Lung (tissue), 12 donors: Measurements from ENCODE around the gene PCDHGA2. TPM values are rescaled to one million over a fixed set of nuclear protein-coding genes. Genes with fewer than 3 reads are reported as not detected.
"Not testable (repeated sequence)": the region's sequence is repeated elsewhere in the genome, so short reads cannot be mapped to it uniquely, and the experiment has no call there.

Experiments
- ATAC-seq: fragments of 200-7000 bp; cut with Tn5 transposase; one replicate; pipeline ENCODE4 v1.9.1; 2020; ENCODE audit warnings: moderate number of reproducible peaks; ENCODE audit not compliant: insufficient read depth, low FRiP score
- DNase-seq, 3 donors: peaks; one replicate each; pipeline ENCODE4 v3.0.0-alpha.2; 2013 to 2017
- H3K27ac ChIP-seq, 2 donors: one replicate each; pipeline ENCODE4 v1.5.1; 2013; ENCODE audit warnings: mild to moderate bottlenecking in 2 of 2, moderate library complexity in 2 of 2, control low read depth in 1 of 2, inconsistent platforms in 1 of 2, low read depth in 1 of 2, low read length in 1 of 2
- H3K27me3 ChIP-seq, 3 donors: one replicate each; pipeline ENCODE4 v1.5.1; 2013; ENCODE audit warnings: low read length in 2 of 3; ENCODE audit not compliant: control insufficient read depth in 3 of 3, insufficient read depth in 3 of 3
- H3K36me3 ChIP-seq, 4 donors: one replicate each; pipeline ENCODE4 v1.5.1; 2013; ENCODE audit warnings: low read length in 4 of 4, mild to moderate bottlenecking in 1 of 4, moderate library complexity in 1 of 4; ENCODE audit not compliant: control insufficient read depth in 4 of 4, insufficient read depth in 4 of 4
- H3K4me1 ChIP-seq, 5 donors: one replicate each; pipeline ENCODE4 v1.5.1; 2013; ENCODE audit warnings: low read length in 5 of 5, mild to moderate bottlenecking in 2 of 5, moderate library complexity in 1 of 5; ENCODE audit not compliant: control insufficient read depth in 5 of 5, insufficient read depth in 5 of 5
- H3K4me3 ChIP-seq: one replicate; pipeline ENCODE4 v1.5.1; 2013; ENCODE audit warnings: mild to moderate bottlenecking, control low read depth, moderate library complexity
- H3K9ac ChIP-seq, 2 donors: one replicate each; pipeline ENCODE4 v1.5.1; 2013; ENCODE audit warnings: low read length in 2 of 2, control low read depth in 1 of 2; ENCODE audit not compliant: insufficient read depth in 1 of 2
- H3K9me3 ChIP-seq, 4 donors: one replicate each; pipeline ENCODE4 v1.5.1; 2013; ENCODE audit warnings: low read length in 3 of 4, mild to moderate bottlenecking in 1 of 4, moderate library complexity in 1 of 4; ENCODE audit not compliant: control insufficient read depth in 4 of 4, insufficient read depth in 3 of 4
- CTCF ChIP-seq: IDR thresholded peaks from 2 replicates; pipeline ENCODE4 v1.5.1; 2012; ENCODE audit warnings: mild to moderate bottlenecking; ENCODE audit errors: control extremely low read depth, extremely low read depth
- WGBS, 2 donors: extraction: QIAGEN DNeasy Blood & Tissue Kit; methylation state at CpG; one replicate each; pipeline ENCODE4 v1.1.7; 2013; 5-methylcytosine and 5-hydroxymethylcytosine counted together
- polyA plus RNA-seq, 2 donors: library from polyadenylated mRNA; stranded (reverse); fragments of 200-250 nt; gene quantifications; one replicate each; pipeline ENCODE4 v1.2.1, GENCODE V29; 2013
- total RNA-seq, 2 donors: library from RNA; depleted of rRNA in 1 of 2; stranded (reverse); fragments of >200 nt in 1 of 2; gene quantifications; one replicate each; pipeline ENCODE4 v1.2.1, GENCODE V29; 2014 to 2021
- donor health status: control.
- donor health status: control.
- donor health status: Bipolar disorder and iron deficiency.
- donor health status: healthy.
- donor health status: DM: yes; HTN: yes; CAD: no.

PCDHGA2 gene
- total and polyA plus RNA-seq, 4 donors, result 0.39 to 7.7 (median 3.3) TPM

DNA sequence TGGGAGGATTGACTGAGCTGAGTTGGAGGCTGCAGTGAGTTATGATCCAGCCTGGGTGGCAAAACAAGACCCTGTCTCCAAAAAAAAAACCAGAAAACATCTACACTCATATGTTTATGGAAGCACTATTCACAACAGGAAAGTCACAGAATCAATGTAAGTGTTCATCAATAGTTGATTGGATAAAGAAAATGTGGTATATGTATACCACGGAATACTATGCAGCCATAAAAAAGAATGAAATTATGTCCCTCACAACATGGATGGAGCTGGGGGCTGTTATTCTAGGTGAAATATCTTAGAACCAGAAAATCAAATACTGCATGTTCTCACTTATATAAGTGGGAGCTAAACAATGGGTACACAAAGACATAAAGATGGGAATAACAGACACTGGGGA is 31.9 kb upstream of the PCDHGA2 start:
- DNase-seq, result no peak
- Histone ChIP-seq H3K9me3 (peaks cover 4 to 52% (median 28%) of the 10 kb centered on the region in 4 donors), H3K36me3 (peaks cover 0 to 13% (median 0%) of the 10 kb centered on the region in 4 donors)

GRCh38 chr5:141313711-141314110 is 24.8 kb upstream of the PCDHGA2 start:
- H3K4me3 ChIP-seq, result no peak overlapping the region
- no peak overlapping the region for H3K9ac ChIP-seq
- H3K36me3 ChIP-seq, result peaks cover 0 to 29% (median 13%) of the 10 kb centered on the region in 4 donors
- ATAC-seq (no peak), DNase-seq (no peak)
- H3K9me3 ChIP-seq, result peaks cover 23 to 51% (median 32%) of the 10 kb centered on the region in 4 donors
- no peak for TF ChIP-seq CTCF
- H3K27ac ChIP-seq, result no peak overlapping the region
- H3K4me1 ChIP-seq, result no peaks in the 10 kb centered on the region
- no peaks in the 10 kb centered on the region for H3K27me3 ChIP-seq

More for the DNA sequence above, 31.9 kb upstream of the PCDHGA2 start:
- no peak overlapping the region for H3K9ac ChIP-seq
- no peak overlapping the region for H3K27ac ChIP-seq
- ATAC-seq, result no peak
- H3K4me3 ChIP-seq, result no peak overlapping the region
- no peaks in the 10 kb centered on the region for H3K4me1 ChIP-seq
- H3K27me3 ChIP-seq, result no peaks in the 10 kb centered on the region
- TF ChIP-seq CTCF, result no peak
- WGBS, 2 donors, result 100% methylated on average over 1 of the region's 1 CpG

DNA sequence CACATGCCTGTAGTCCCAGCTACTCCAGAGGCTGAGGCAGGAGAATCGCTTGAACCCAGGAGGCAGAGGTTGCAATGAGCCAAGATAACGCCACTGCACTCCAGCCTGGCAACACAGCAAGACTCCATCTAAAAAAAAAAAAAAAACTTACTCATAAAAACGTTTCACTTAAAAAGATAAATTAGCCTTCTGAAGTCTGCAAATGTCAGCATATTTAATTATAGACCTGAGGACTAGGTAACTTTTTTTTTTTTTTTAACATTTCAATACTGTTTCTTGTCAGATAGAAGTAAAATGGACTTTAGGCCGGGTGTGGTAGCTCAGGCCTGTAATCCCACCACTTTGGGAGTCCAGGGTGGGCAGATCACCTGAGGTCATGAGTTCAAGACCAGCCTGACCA is 21.6 kb upstream of the PCDHGA2 start:
- H3K27me3 ChIP-seq, H3K4me3 ChIP-seq, ATAC-seq, H3K27ac ChIP-seq, H3K9ac ChIP-seq, H3K4me1 ChIP-seq, DNase-seq: not testable (repeated sequence)
- Histone ChIP-seq H3K36me3 (peaks cover 0 to 39% (median 22%) of the 10 kb centered on the region in 4 donors), H3K9me3 (peaks cover 29 to 48% (median 35%) of the 10 kb centered on the region in 4 donors)
- WGBS, 2 donors, result 94% methylated on average over 4 of the region's 4 CpGs

GRCh38 chr5:141319202-141319601 is 19.4 kb upstream of the PCDHGA2 start:
- Histone ChIP-seq H3K4me3 (no peak overlapping the region), H3K9ac (no peak overlapping the region), H3K9me3 (peaks cover 24 to 39% (median 32%) of the 10 kb centered on the region in 4 donors), H3K27me3 (no peaks in the 10 kb centered on the region), H3K36me3 (peaks cover 0 to 37% (median 21%) of the 10 kb centered on the region in 4 donors), H3K4me1 (peaks cover 0 to 9% (median 0%) of the 10 kb centered on the region in 5 donors), H3K27ac (peak overlapping the region in 1 of 2 donors; percentile 96)
- no peak for DNase-seq
- no peak for TF ChIP-seq CTCF
- 97 to 98% methylated on average over 6 of the region's 6 CpGs for WGBS, 2 donors
- no peak for ATAC-seq
